Keratinocyte (primary cell): ENCODE measurements around the gene CCT8L2.
"Not testable (repeated sequence)": the region's sequence is repeated elsewhere in the genome, so short reads cannot be mapped to it uniquely, and the experiment has no call there.

Source experiments
- CTCF ChIP-seq, 3 experiments: IDR thresholded peaks in 1 of 3; conservative IDR thresholded peaks in 1 of 3; optimal IDR thresholded peaks in 1 of 3; 2 replicates in 2 of 3; 3 replicates in 1 of 3; pipeline versions ENCODE3 to v1.5.1; 2011; ENCODE audit warnings: low read length in 3 of 3, mild to moderate bottlenecking in 3 of 3, moderate library complexity in 2 of 3, control low read depth in 1 of 3, inconsistent platforms in 1 of 3; ENCODE audit not compliant: insufficient read depth in 2 of 3; ENCODE audit errors: extremely low read depth in 1 of 3
- EZH2 ChIP-seq: IDR thresholded peaks from one replicate; pipeline ENCODE4 v1.6.1; 2012; ENCODE audit warnings: inconsistent platforms, mild to moderate bottlenecking, low read length, moderate library complexity

- TF ChIP-seq CTCF (optimal IDR thresholded peaks at IDR 0.05 in 1 of 3, IDR thresholded peaks at IDR 0.05 in 1 of 3, conservative IDR thresholded peaks at IDR 0.05 in 1 of 3; ENCODE audit: extremely low read depth in 1 of 3, insufficient read depth in 2 of 3, low read length in 3 of 3); EZH2: not testable (repeated sequence)
Measured at GRCh38 chr22:16543310-16543709, 49.3 kb downstream of the CCT8L2 start.
